ENCODE measurements around the gene AMBRA1.
"Not testable (repeated sequence)": the region's sequence is repeated elsewhere in the genome, so short reads cannot be mapped to it uniquely, and the experiment has no call there.

Gene AMBRA1

DNA sequence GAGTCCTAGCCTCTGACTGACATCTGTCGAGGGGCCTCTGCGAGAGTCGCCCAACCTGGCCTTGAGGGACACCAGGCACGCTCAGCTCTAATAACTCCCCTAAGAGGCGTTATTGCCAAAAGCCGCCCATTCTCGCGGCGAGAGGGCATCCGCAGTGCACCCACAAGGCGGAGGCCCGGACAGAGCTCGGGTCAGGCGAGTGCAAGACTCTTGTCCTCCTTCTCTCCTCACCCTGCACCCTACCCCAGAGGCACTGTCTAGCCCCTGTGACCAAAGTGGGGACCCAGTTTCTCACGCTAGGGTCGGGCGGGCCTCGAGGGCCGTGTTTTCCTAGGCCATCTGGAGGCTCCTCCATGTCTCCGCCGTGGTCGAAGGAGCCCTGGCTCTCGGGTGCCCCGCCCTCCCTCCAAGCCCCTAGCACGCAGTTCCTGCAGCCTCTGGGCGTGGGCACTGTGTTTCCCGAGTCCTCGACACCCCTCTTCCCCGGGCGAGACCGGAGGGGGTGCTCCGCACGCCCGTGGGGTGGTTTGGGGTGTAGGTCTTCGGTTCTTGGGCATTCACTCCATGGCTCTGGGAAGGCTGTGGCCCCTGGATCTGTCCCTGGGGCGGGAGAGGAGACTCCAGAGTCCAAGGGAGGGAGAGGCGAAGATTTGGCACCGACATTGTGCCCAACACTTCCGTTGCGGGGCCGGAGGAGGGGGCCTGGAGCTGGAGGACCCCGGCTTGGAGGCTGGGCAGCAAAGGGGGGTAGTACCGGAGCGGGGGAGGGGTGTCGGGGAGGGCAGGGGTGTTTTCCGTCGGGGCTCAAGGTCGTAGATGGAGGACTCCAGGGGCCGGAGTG is 203.3 kb downstream of the AMBRA1 start:
- no peak for DNase-seq

DNA sequence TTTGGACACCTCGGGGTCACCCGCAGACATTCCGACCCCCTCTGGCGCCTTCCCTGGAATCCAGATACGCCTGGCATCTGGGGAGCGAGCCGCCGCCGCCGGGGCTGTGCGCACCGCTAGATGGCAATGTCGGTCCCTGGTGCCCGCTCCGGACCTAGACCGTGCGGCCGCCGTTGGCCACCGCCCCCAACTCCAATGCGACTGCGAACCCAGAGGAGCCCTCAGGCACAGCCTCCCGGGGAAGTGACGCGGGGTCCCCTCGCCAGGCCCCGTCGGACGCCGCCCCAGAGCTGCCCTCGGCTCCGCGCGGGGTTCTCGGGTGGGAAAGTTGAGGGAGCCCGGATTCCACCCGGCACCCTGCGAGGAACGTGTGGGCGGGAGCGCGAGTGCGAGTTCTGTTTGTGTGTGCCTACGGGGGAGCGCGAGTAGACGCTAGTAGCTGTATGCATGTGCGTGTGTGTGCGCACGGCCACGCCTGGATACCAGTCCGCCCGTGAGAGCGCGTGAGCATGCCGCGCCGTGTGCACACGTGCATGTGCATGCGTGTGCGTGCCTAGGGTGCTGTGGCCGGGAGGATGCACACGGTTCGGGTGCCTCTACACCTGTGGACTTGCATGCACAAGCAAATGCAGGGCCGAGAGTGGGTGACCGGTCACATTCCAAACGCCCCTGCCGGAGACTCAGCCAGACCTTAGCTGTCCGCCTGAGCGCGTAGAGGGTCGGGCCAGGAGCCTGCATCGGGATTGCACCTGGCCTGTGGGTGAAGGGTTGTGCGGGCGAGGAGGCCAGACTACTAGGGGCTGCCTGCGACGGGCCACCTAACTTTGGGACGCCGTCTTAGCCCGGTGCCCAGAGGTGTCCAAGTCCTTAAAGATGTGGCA is 204.1 kb downstream of the AMBRA1 start:
- DNase-seq: peak in 1 of 2 experiments; percentile 31

DNA sequence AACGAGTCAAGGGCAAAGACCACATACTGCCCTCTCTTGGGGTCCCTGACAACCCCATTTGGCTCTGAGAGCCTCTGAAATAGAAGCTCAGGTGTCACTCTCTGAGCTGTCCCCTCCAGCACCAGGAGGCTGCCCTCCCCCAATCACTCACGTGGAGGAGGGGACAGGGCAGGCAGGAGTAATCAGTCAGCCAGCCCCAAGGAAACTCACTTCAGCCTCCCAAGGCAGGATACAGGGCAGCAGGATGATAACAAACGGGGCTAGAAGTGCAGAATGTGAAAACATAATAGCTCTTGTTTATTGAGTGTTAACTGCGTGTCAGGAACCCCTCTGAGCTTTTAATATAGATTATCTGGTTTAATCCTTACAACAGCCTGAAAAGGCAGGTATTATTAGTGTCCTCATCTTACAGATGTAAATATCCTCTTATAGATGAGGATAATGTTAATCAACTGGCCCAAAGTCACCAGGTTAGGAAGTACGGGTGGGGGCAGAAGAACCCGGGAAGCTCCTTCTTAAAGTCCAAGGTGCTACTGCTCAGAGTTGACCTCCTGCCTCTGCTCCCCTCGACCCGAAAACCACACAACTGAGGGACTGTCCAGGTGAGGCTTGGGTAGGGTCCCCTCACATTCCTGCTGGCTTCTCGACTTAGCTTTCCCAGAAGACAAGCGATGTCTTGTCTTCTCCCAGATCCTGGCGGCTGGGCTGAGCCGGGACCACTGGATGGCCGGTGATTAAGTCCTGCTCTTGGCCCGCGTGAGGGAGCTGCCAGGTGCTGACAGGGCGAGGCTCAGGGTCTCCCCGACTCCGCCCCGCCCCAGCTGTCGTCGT is 205.0 kb downstream of the AMBRA1 start:
- no peak for DNase-seq

DNA sequence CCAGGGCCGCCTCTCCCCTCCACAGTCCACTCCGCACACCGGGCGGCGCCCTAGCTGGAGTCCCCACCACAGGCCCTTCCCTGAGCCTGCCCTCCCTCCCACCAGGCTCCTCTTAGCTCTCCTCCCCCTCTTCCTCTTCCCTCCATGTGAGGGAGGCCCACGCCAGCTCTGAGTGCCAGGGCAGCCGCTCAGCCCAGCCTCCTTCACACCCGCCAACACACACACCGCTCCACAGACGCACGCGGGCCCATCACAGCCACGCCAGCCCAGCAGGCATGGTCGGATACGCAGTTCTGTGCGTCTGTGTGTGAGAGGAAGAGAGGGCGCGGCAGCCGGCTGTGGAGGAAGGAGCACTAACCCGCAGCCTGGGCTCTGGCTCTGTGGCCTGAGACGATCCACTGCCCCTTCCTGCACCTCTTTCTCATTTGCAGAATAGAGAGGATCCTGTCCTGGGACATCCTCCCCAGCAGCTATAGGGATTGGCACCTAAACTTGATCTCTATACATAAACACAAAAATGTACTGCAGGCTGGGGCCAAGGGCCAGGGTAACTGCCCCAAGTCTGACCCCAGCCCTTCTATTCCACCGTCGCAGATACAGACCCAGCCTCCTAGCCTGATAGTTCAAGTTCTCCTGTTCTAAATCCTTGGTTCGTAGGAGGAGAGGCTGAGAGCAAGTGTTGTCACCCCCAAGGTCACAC is 205.8 kb downstream of the AMBRA1 start:
- DNase-seq: no peak

DNA sequence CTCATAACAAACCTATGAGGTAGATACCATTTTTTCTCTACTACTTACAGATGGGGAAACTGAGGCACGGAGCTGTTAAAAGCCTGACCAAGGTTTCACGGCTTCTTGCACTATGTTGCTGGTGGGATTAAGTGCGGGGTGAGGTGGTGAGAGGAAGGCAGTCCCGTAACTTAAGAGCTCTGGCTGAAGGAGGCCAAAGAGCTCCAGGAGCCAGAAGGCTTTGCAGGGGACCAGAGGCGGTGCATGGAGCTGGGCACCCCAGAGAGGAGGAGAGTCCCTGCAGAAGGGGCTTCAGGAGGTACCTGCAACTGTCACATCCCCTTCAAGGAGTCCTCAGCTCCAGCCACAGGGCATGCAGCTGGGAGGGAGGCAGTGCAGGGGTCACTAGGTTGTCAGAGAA is 206.4 kb downstream of the AMBRA1 start:
- no peak for DNase-seq

DNA sequence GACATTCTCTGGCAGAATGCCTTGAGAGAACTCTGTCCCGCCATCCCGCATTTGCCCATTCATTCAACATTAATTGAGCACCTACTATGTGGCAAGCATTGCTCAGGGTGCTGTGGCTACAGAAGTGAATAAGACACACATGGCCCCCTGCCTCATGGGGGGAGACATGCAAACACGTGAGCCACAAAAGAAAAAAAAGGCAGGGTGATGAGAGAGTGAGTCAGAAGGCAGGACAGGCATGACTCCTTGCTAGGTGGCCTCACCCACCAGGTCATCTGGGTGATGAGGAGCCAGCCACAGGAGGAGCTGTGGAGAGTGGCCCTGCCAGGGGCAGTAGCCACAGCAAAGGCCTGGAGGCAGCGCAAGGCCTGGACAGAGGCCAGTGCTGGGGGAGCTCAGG is 207.1 kb downstream of the AMBRA1 start:
- no peak for DNase-seq

DNA sequence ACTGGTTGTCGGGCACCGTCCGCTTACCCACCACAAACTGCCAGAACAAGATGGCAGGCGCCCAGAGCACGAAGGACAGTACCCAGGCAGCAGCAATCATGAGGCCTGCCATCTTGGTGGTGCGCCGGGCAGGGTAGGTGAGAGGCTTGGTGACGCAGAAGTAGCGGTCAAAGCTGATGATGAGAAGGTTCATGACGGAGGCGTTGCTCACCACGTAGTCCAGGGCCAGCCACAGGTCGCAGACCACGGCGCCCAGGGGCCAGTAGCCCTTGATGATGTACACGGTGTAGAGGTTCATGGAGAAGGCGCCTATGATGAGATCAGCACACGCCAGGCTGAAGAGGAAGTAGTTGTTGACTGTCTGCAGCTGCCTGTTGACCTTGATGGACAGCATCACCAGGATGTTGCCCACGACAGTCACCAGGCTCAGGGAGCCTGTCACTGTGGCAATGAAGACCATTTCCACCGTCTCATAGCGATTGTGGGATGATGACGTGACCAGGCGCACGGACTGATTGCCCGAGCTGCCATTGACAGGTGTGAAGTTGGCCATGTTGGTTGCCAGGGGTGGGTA is 207.7 kb downstream of the AMBRA1 start:
- DNase-seq: no peak

DNA sequence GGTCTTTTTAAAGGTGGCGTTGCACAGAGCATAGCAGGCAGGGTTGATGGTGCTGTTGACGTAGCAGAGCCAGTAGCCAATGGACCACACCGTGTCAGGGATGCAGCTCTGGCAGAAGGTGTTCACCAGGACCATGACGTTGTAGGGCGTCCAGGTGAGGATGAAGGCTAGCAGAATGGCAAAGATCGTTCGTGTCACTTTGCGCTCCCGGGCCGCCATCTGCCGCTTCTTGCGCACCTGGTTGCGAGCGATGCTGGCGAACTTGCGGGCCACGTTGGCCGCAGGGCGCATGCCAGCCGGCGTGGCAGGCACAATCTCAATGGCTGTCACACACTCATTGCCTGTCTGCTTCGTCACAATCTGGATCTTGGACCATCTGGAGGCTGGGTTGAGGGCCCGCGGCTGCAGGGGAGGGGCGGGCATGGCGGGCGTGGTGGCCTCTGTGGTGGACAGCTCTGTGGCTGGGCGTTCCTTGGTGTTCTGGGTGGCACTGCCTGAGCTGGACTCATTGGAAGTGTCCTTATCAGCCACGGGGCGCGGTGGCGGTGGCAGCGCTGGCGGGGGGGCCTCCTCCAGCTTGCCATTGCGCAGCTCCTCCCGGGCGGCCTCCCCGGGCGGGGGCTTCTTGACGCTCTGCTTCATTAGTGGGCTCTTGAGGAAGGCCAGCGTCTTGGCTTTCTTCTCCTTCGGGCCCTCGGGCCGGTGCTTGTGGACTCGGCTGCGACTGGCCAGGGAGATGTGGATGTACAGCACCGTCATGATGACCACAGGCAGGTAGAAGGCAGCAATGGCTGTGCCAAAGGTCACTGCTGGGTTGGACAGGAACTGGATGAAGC is 208.4 kb downstream of the AMBRA1 start:
- DNase-seq: no peak

DNA sequence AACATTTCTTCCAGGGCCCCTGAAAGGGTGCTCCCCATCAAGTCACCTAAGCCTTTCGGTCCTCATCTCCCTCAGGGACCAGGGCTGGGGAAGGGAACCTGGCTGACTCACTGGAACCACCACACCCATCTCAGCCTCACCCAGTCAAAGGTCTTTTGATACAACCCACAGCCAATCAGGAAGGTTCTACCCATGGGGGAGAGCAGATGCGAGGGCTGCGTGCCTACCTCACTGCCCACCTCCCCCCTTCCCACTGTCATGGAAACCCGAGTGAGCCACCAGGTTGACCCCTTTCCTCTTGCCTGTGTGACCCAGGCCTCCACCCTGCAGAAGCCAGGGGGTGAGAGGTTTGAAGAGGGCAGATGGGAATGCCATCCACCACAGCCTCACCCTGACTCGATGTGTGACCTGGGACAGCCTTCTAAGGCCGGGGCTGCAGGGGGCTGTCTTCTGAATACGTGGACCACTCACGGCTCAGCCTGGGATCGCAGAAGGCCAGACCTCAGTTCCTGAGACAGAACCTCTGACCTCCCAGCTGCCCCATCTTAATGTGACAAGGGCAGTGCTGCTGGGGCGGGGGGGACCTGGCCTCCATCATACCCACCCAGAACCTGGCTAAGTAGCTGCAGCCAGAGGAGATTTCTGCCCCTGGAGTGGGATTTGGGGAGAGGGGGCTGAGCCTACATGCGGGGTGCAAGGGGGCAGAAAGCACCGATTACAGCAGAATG is 209.7 kb downstream of the AMBRA1 start:
- no peak for DNase-seq

DNA sequence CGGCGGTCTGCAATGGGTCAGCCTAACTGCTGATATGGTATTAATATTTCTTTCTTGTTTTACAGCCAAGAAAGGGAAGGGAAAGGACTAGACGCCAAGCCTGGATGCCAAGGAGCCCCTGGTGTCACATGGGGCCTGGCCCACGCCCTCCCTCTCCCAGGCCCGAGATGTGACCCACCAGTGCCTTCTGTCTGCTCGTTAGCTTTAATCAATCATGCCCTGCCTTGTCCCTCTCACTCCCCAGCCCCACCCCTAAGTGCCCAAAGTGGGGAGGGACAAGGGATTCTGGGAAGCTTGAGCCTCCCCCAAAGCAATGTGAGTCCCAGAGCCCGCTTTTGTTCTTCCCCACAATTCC is 210.4 kb downstream of the AMBRA1 start:
- no peak for DNase-seq

DNA sequence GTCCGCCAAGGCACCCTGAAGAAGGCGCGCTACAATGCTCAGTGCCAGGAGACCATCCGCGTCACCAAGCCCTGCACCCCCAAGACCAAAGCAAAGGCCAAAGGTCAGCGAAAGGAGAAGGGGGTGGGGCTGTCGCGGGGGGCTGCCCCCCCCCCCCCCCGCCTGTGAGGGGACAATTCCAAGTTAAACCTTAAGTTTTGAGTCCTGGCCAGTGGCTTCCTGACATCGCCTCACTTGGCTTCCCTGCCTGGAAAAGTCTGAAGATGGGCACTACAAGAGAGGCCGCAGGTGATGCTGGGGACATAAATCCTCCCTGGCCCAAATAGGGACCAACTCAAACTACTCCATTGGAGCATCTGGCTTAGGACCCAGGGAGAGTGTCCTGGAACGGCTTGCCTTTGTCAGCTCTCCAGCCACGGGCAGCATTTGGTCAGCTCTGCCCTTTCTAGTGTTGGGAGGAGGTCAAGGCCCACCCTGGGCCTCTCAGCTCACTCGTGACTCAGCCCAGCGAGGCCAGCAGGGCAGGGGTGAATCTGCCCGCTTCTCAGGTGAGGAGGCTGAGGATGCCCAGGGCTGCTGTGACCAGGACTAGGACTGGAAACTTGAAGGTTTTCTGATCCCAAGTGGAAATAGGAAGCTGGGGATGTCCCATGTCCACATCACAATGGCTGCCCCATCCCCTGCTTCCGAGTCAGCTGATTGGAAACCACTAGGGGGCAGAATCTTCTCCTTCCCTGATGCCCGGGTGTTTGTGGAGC is 211.0 kb downstream of the AMBRA1 start:
- no peak for DNase-seq

DNA sequence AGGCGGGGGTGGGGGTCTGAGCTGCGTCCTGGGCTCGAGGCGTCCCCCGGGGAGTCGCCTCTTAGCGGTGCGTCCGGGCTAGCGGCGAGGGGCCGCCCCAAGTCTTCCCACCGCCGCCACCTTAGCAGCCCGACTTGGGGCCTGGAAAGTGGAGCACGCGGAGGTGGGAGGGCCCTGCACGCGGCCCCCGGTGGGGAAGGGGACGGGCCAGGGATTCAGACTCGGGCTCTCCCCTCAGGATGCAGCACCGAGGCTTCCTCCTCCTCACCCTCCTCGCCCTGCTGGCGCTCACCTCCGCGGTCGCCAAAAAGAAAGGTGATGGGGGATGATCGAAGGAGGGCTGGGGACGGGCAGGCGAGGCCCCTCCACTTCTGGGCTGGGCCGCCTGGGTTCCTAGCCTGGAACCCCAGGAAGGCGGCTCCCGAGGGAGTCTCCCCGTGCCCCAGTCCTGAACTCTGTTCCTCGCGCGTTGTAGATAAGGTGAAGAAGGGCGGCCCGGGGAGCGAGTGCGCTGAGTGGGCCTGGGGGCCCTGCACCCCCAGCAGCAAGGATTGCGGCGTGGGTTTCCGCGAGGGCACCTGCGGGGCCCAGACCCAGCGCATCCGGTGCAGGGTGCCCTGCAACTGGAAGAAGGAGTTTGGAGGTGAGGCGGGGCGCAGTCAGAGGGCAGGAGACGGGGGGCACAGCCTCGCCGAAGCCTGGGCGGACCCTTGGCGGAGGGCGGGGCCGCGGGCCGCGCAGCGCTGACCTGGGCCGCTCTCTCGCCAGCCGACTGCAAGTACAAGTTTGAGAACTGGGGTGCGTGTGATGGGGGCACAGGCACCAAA is 211.8 kb downstream of the AMBRA1 start:
- no peak for DNase-seq

DNA sequence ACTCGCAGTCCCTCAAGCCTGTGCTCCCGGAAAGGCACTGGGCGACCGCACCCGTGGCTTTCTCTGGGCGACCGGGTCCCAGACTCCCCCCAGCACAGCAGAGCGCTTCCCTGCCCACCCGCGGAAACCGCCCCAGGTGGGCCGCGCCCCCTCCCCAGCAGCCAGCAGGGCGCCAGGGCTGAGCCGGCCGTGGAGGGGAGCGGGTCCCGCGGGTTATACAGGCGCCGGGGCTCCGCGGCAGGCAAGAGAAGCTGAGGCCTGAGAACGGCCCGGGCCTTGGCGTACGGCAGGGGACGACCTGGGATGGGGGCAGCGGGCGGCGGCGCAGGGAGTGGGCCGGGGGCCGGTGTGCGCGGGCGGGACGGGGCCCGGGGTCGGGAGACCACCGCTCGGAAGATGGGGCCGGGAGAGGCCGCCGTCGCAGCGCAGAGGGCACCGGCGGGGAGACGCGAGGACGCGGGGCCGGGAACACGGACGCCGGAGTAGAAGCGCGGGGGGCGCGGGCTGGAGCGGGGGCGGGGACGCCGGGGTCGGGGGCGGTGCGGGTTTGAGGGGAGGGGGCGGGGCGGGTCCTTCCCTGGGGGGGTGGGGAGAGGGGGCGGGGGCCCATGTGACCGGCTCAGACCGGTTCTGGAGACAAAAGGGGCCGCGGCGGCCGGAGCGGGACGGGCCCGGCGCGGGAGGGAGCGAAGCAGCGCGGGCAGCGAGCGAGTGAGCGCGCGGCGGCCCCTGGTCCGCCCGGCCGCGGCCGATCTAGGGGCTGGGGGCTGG is 212.6 kb downstream of the AMBRA1 start, which contains the start of gene MDK:
MDK (plus strand) TSS at position 622 of the 771 bp plus-strand sequence. CDS start 389 bp downstream, outside the sequence.
- no peak for DNase-seq

DNA sequence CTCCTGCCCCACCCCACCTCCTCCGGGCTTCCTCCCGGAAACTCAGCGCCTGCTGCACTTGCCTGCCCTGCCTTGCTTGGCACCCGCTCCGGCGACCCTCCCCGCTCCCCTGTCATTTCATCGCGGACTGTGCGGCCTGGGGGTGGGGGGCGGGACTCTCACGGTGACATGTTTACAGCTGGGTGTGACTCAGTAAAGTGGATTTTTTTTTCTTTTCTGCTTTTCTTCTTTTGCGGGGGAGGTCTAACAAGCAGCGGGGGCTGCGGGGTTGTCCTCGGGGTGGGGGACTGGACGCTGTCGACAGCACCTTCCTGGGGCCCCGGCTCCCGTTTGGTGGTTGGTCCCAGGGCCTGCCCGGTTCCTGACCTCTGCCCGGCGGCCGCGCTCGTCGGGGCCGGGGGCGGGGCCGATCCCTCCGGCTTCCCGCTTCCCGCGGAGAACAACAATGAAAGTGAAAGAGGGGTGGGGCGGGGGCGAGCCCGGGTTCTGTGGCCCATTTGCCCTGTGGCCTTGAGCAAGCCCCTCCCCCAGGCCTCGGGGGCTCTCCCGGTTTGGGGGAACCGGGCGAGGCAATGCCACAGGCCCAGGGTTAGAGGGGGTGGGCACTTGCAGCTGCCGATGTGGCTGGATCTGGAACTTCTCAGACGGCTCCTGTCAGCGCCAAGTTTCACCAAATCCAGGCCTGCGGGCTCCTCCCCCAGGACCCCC is 213.3 kb downstream of the AMBRA1 start:
- DNase-seq: peak; percentile 51 to 59

DNA sequence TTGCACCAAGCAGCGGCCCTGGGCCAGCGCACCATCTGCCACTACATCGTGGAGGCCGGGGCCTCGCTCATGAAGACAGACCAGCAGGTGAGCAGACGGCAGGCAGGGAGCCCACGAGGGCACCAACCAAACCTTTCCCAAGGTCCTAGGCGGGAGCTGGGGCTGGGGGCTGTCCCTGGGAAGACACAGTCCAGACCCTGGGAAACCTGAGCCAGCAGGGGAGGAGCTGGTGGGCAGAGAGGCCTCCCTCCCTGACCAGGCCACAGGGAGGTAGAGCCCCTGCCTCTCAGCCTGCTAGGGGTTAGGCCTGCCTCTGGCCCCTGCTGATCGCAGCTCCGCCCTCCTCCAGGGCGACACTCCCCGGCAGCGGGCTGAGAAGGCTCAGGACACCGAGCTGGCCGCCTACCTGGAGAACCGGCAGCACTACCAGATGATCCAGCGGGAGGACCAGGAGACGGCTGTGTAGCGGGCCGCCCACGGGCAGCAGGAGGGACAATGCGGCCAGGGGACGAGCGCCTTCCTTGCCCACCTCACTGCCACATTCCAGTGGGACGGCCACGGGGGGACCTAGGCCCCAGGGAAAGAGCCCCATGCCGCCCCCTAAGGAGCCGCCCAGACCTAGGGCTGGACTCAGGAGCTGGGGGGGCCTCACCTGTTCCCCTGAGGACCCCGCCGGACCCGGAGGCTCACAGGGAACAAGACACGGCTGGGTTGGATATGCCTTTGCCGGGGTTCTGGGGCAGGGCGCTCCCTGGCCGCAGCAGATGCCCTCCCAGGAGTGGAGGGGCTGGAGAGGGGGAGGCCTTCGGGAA is 214.1 kb downstream of the AMBRA1 start:
- DNase-seq: not testable (repeated sequence)

DNA sequence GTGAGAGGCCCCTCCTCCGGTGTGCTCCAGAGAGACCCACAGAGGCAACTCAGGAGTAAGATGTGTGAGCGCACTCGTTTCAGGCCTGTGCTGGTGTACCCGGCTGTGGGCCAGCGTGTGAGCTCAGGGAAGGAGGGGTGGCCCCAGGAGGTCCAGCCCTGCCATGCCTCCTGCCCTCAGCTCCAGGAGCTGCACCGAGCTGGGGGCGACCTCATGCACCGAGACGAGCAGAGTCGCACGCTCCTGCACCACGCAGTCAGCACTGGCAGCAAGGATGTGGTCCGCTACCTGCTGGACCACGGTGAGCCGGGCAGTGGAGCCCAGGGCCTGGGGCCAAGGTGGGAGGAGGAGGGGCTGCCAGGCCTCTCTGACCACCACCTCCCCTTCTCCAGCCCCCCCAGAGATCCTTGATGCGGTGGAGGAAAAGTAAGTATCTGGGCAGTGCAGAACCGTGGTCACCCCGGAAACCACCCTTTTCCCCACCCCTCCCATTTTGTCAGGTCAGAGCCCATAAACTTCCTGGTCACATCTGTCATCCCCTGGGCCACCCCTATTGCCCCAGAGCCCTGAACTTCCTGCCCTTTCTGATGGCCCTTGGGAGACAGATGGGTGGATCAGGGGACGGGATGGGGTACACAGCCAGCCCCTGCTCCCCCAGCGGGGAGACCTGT is 214.9 kb downstream of the AMBRA1 start:
- no peak for DNase-seq

Data from activated CD4-positive, alpha-beta T cell treated with anti-CD3 and anti-CD28 coated beads, Interleukin-2, amount 50 U/mL, for 4 hours (primary cell).